ENCODE data around the gene PLEKHM2. TPM values are rescaled to one million over a fixed set of nuclear protein-coding genes. Genes with fewer than 3 reads are reported as not detected.
A peak's percentile ranks its signal among the peaks of the same experiment; 100 is the strongest.

Gene PLEKHM2
- total and polyA plus RNA-seq, 2 of the 8 experiments (the other 6 are each of a cell fraction or from before 2014, with no cell fraction given): 38.3 to 47.6 TPM

DNA sequence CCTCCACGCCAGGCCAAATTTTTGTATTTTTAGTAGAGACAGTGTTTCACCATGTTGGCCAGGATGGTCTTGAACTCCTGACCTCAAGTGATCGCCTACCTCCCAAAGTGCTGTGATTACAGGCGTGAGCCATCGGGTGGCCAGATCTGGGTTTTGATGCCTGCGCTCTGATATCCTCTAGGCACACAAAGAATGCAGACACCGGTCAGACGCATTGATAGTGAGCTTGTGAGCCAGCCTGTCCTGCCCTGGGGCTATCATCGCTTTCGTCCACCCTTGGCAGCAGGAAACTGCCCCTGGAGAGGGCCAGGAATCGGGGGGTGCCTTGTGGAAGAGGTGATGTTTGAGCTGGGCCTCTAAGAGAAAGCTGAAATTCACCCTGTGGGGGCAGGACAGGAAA, 78.4 kb downstream of the PLEKHM2 start:
- Histone ChIP-seq H3K4ac (replicated peaks; ENCODE audit: insufficient read length, low read depth, low read length) (no peak overlapping the region), H2AFZ (ENCODE audit: low read length) (no peak overlapping the region), H2AK5ac (ENCODE audit: low read depth, low read length) (no peak overlapping the region), H3K9me3 (ENCODE audit: insufficient read depth in 2 of 2, low read depth in 1 of 2, low read length in 1 of 2) (no peaks in the 10 kb centered on the region), H4K5ac (ENCODE audit: insufficient read length, low read depth, low read length) (no peak overlapping the region), H3K79me2 (ENCODE audit: control insufficient read depth in 1 of 2, insufficient read depth in 2 of 2, low read length in 2 of 2) (peaks cover 0 to 49% of the 10 kb centered on the region in 2 experiments; a peak in 2 of 4 replicates), H4K91ac (replicated peaks; ENCODE audit: insufficient read length, low read length) (no peak overlapping the region), H2BK20ac (ENCODE audit: low read length) (no peak overlapping the region), H3K18ac (ENCODE audit: extremely low read depth, low read length) (no peak overlapping the region), H2BK5ac (ENCODE audit: low read depth, low read length) (0 out of 2 replicates have a peak overlapping the region, but pooled peaks have one; percentile 44), H4K8ac (ENCODE audit: extremely low read depth, insufficient read depth, low read length) (no peak overlapping the region), H3K27ac (ENCODE audit: low read depth, low read length) (no peak overlapping the region), H3K4me3 (ENCODE audit: extremely low read depth in 1 of 4, insufficient read depth in 2 of 4, low read depth in 3 of 4, low read length in 4 of 4) (no peak overlapping the region), H4K20me1 (replicated peaks in 1 of 2; ENCODE audit: control insufficient read depth in 1 of 2, insufficient read depth in 2 of 2, low read length in 2 of 2) (peaks cover 10 to 19% of the 10 kb centered on the region in 2 experiments), H3K56ac (replicated peaks; ENCODE audit: insufficient read length, low read depth, low read length) (no peak overlapping the region), H2BK12ac (ENCODE audit: low read depth, low read length) (no peak overlapping the region), H3K79me1 (ENCODE audit: low read depth, low read length) (peaks cover 18% of the 10 kb centered on the region), H3K9ac (replicated peaks in 1 of 4; ENCODE audit: extremely low read depth in 1 of 4, low read depth in 3 of 4, low read length in 3 of 4) (no peak overlapping the region), H3K4me2 (ENCODE audit: insufficient read depth in 1 of 2, low read depth in 2 of 2, low read length in 2 of 2) (no peak overlapping the region), H3K14ac (ENCODE audit: insufficient read length) (no peak overlapping the region), H2BK15ac (ENCODE audit: low read length) (no peak overlapping the region), H3K23ac (ENCODE audit: insufficient read length) (no peak overlapping the region), H3K23me2 (ENCODE audit: low read depth, low read length) (peaks cover 9% of the 10 kb centered on the region; the same call in 1 of the 2 replicates), H3K27me3 (replicated peaks in 1 of 4; ENCODE audit: control insufficient read depth in 3 of 4, extremely low read depth in 1 of 4, insufficient read depth in 3 of 4, low read length in 3 of 4) (no peaks in the 10 kb centered on the region), H2BK120ac (replicated peaks; ENCODE audit: low read depth, low read length) (no peak overlapping the region), H3K4me1 (replicated peaks in 1 of 4; ENCODE audit: control insufficient read depth in 3 of 4, insufficient read depth in 4 of 4, low read length in 3 of 4) (peaks cover 0 to 15% (median 12%) of the 10 kb centered on the region in 4 experiments; a peak in 6 of 7 replicates), H3K36me3 (ENCODE audit: control insufficient read depth in 2 of 4, insufficient read depth in 4 of 4, low read length in 3 of 4) (peaks cover 9 to 32% (median 15%) of the 10 kb centered on the region in 4 experiments; a peak in 6 of 8 replicates)
- no peak for DNase-seq (ENCODE audit: low read depth in 1 of 2, low spot score in 2 of 2)
- no peak for FAIRE-seq
- TF ChIP-seq, protein P1, sequence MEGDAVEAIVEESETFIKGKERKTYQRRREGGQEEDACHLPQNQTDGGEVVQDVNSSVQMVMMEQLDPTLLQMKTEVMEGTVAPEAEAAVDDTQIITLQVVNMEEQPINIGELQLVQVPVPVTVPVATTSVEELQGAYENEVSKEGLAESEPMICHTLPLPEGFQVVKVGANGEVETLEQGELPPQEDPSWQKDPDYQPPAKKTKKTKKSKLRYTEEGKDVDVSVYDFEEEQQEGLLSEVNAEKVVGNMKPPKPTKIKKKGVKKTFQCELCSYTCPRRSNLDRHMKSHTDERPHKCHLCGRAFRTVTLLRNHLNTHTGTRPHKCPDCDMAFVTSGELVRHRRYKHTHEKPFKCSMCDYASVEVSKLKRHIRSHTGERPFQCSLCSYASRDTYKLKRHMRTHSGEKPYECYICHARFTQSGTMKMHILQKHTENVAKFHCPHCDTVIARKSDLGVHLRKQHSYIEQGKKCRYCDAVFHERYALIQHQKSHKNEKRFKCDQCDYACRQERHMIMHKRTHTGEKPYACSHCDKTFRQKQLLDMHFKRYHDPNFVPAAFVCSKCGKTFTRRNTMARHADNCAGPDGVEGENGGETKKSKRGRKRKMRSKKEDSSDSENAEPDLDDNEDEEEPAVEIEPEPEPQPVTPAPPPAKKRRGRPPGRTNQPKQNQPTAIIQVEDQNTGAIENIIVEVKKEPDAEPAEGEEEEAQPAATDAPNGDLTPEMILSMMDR (IDR thresholded peaks at IDR 0.05; ENCODE audit: control extremely low read depth in 1 of 3, insufficient read depth in 1 of 3, low read depth in 1 of 3, low read length in 3 of 3): peak in 1 of 3 experiments; percentile 20; a peak in 2 of 4 replicates
- no peak for TF ChIP-seq SP4 (IDR thresholded peaks at IDR 0.05; ENCODE audit: low read length)
- CTCF ChIA-PET (ENCODE audit: partially characterized antibody): interaction anchor here (0.5 to 2.7 kb wide), 9 partner anchors 10 to 215 kb away, joined by 3 to 13 read pairs (median 4); partner anchors contain the start of gene SLC25A34
- WGBS, 2 experiments (ENCODE audit: extremely low coverage in 1 of 2, insufficient coverage in 1 of 2, insufficient read length in 1 of 2, insufficient replicate concordance in 2 of 2, low coverage in 1 of 2, low lambda C conversion rate in 2 of 2, missing lambda C conversion rate in 1 of 2): 75% methylated on average over 10 of the region's 10 CpGs; no CpG with 5 or more reads in 1 of the 2 experiments
- POLR2A ChIA-PET (ENCODE audit: partially characterized antibody): interaction anchor here (0.6 to 2.1 kb wide), 7 partner anchors 9 to 233 kb away, joined by 3 to 11 read pairs (median 3); partner anchors contain the start of gene SPEN

Data from H1 (cell line).